PFSK-1 (cell line): ENCODE results near the gene IMPA2.

Source experiments
- FOXP2 ChIP-seq: optimal IDR thresholded peaks from 2 replicates; pipeline ENCODE3; 2011; ENCODE audit warnings: borderline replicate concordance, control low read depth, inconsistent platforms; ENCODE audit not compliant: insufficient read depth; ENCODE audit errors: extremely low read length, extremely low read depth
- POLR2AphosphoS5 ChIP-seq: IDR thresholded peaks from 2 replicates; pipeline ENCODE4 v1.6.1; 2012; ENCODE audit warnings: low read depth, mild to moderate bottlenecking, control low read depth, low read length, moderate library complexity
- REST ChIP-seq, 2 experiments: IDR thresholded peaks; 2 replicates each; pipeline versions ENCODE4 v1.6.1 to v1.8.0; 2011 to 2012; ENCODE audit warnings: low read depth in 2 of 2, low read length in 2 of 2, control low read depth in 1 of 2, inconsistent platforms in 1 of 2, mild to moderate bottlenecking in 1 of 2, moderate library complexity in 1 of 2; ENCODE audit not compliant: insufficient read depth in 1 of 2
- TAF1 ChIP-seq: IDR thresholded peaks from 2 replicates; pipeline ENCODE4 v1.6.1; 2012; ENCODE audit warnings: low read length, control low read depth, borderline replicate concordance; ENCODE audit not compliant: insufficient read depth

- TF ChIP-seq TAF1, result no peak
- no peak for TF ChIP-seq POLR2AphosphoS5
- no peak for TF ChIP-seq FOXP2
- TF ChIP-seq REST (IDR thresholded peaks at IDR 0.05; ENCODE audit: insufficient read depth in 1 of 2, low read depth in 2 of 2, low read length in 2 of 2), result no peak
These were observed 78.3 kb downstream of the IMPA2 start for GRCh38 chr18:12059334-12060181.
